ENCODE data around the gene DMAC2.
A peak's percentile ranks its signal among the peaks of the same experiment; 100 is the strongest.

DMAC2 gene

DNA sequence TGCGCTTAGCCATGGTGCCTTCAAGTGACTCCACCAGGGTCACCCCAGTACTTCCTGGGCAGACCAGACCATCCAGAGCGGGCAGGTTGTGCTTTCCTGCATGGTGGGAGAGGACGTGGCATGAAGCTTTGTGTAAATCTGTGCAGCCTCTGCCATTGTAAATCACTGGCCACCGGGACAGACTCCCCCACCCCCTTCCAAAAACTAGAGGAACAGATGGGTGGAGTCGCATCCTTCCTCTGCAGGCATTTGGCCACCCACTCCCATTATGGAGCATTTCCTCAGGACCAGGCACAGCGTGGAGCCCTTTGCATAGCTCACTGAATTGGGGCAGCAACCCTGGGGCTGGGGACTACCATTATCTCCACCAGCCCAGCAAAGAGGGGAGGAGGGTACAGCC, 33.9 kb downstream of the DMAC2 start:
- Mint-ChIP-seq H3K27ac (no peak overlapping the region), H3K4me1 (ENCODE audit: low read depth) (peaks cover 4% of the 10 kb centered on the region), H3K4me3 (no peak overlapping the region), H3K9me3 (no peaks in the 10 kb centered on the region), H3K36me3 (ENCODE audit: low read depth) (peaks cover 1% of the 10 kb centered on the region), H3K27me3 (ENCODE audit: low read depth) (no peaks in the 10 kb centered on the region)

DNA sequence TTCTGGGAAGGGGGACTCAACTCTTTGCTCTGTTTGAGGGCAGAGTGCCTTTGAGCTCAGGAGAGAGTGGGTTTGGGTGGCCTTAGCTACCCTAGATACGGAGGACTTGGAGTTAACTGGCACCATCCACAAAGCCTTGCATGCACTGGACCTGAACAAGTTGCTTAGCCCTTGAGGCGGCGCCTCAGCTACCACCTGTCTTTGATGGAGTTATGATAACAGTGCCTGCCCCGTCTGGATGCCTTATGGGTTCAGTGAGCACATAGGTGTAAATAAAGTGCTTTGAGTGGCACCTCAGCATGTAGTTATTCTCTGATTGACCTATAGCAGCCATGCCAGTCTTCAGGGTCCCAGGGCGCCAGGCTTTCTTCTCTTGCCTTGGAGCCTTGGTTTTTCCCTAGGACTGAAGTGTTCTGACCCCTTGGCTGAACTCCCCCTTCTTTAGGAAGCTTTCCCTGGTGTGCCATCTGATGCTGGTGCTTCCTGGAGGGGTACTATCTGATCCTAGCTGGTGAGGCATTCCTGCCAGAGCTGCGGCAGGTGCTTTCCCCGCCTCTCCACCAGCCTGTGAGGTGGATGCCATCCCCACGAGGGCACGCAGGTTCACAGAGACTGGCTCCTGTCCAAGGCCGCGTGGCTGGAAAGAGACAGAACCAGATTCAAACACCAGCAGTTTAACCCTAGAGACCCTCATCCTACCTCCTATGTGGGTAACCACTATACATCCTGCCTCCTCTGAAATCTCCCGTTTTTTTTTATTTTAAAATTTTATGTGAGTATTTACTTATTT, 36.3 kb downstream of the DMAC2 start:
- Mint-ChIP-seq H3K4me1 (ENCODE audit: low read depth) (peaks cover 13% of the 10 kb centered on the region), H3K36me3 (ENCODE audit: low read depth) (peaks cover 1% of the 10 kb centered on the region), H3K27ac (no peak overlapping the region)

DNA sequence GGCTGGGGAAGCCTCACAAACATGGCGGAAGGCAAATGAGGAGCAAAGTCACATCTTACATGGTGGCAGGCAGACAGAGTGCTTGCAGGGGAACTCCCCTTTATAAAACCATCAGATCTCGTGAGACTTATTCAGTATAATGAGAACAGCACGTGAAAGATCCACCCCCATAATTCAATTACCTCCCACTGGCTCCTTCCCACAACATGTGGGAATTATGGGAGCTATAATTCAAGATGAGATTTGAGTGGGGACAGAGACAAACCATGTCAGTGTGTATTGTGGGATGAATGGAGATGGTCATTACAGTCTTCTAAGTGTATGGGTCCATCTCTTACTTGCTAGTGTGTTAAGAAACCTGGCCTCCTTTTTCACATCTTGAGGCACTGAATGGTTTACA, 37.7 kb downstream of the DMAC2 start:
- Mint-ChIP-seq H3K27me3 (ENCODE audit: low read depth) (no peaks in the 10 kb centered on the region), H3K36me3 (ENCODE audit: low read depth) (peaks cover 3% of the 10 kb centered on the region), H3K4me1 (ENCODE audit: low read depth) (peaks cover 17% of the 10 kb centered on the region), H3K4me3 (no peak overlapping the region), H3K9me3 (no peaks in the 10 kb centered on the region), H3K27ac (no peak overlapping the region)

More for the DNA sequence above, 36.3 kb downstream of the DMAC2 start:
- Mint-ChIP-seq H3K4me3 (no peak overlapping the region), H3K9me3 (no peaks in the 10 kb centered on the region), H3K27me3 (ENCODE audit: low read depth) (no peaks in the 10 kb centered on the region)

DNA sequence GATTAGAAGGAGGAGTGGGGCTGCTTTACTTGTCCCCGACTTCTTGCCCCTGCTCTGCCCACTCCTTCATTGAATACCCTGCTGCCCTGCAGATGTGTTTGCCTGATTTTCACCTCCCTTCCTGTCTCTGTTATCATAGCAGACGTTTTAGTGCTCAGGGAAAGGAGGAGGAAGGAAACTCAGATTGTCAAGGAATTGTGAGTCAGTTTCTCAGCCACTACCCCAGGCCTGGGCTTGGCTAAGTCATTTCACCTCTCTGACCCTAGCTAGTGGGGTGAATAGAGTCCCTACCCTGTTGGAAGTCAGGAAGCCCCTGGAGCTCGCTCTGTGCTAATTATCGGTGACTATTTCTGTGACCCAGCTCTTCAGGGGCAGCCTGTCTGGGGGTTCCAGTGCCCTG, 38.2 kb downstream of the DMAC2 start:
- no peak overlapping the region for H3K4me3 Mint-ChIP-seq
- no peaks in the 10 kb centered on the region for H3K9me3 Mint-ChIP-seq
- no peaks in the 10 kb centered on the region for H3K27me3 Mint-ChIP-seq (ENCODE audit: low read depth)
- H3K4me1 Mint-ChIP-seq (ENCODE audit: low read depth) = peaks cover 17% of the 10 kb centered on the region
- H3K27ac Mint-ChIP-seq = no peak overlapping the region
- peaks cover 2% of the 10 kb centered on the region for H3K36me3 Mint-ChIP-seq (ENCODE audit: low read depth)

DNA sequence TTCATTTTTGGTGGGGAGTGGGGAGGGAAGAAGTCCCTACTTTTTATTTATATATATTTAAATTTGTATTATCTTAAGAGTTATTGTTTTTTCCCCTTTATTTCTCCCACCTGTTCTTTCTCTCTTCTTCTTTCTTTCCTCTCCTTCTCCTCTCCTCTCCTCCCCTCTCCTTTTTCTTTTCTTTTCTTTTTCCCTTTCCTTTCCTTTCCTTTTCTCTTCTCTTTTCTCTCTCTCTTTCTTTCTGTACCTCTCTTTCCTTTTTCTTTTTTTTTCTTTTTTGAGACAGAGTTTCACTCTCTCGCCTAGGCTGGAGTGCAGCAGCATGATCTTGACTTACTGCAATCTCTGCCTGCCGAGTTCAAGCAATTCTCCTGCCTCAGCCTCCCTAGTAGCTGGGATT, 40.2 kb downstream of the DMAC2 start:
- peaks cover 29% of the 10 kb centered on the region for H3K4me1 Mint-ChIP-seq (ENCODE audit: low read depth)
- no peaks in the 10 kb centered on the region for H3K27me3 Mint-ChIP-seq (ENCODE audit: low read depth)
- peak overlapping the region; percentile 42 for H3K27ac Mint-ChIP-seq
- H3K36me3 Mint-ChIP-seq (ENCODE audit: low read depth) = peaks cover 4% of the 10 kb centered on the region
- H3K9me3 Mint-ChIP-seq = no peaks in the 10 kb centered on the region
- H3K4me3 Mint-ChIP-seq = peak overlapping the region; percentile 64

DNA sequence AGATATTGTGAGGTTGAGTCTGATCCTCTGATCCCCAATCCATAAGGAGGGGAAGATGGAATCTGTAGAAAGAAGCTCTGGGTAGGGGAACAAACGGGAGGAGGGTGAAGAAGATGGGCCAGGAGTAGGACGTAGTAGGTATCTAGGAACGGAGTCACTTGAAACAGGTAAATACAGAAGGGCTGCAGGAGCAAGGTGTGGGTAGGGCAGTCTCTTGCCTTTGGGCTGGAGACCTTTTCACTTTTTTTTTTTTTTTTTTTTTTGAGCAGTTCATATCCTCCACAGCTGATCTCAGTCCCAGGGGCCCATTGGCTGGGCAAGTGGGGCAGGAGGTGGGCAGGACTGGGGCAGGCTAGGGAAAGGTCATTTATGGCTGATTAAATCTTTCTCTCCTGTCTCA, 40.6 kb downstream of the DMAC2 start:
- H3K4me3 Mint-ChIP-seq = peak overlapping the region; percentile 97
- no peaks in the 10 kb centered on the region for H3K9me3 Mint-ChIP-seq
- peaks cover 29% of the 10 kb centered on the region for H3K4me1 Mint-ChIP-seq (ENCODE audit: low read depth)

DNA sequence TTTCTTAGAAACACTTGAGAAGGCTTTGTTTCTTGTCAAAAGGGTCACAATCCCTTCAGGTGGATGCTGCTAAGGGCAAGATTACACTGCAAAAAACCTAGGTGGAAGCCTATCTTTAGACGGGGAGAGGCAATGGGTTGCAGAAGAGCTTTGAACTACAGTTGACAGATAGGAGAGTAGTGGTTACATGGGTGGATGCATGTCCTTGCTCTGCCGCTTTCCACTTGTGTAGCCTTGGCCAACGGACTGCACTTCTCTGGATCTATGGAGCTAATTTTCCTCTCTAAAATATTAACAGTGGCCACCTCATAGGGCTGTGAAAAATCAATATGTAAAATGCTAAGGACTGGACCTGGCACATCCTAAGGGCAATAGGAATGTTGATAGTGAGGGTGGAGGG, 41.1 kb downstream of the DMAC2 start:
- peak overlapping the region; percentile 97 for H3K4me3 Mint-ChIP-seq
- no peaks in the 10 kb centered on the region for H3K9me3 Mint-ChIP-seq
- H3K27ac Mint-ChIP-seq = peak overlapping the region; percentile 100
- no peaks in the 10 kb centered on the region for H3K27me3 Mint-ChIP-seq (ENCODE audit: low read depth)
- peaks cover 29% of the 10 kb centered on the region for H3K4me1 Mint-ChIP-seq (ENCODE audit: low read depth)
- peaks cover 4% of the 10 kb centered on the region for H3K36me3 Mint-ChIP-seq (ENCODE audit: low read depth)

More for the DNA sequence above, 40.6 kb downstream of the DMAC2 start:
- peaks cover 4% of the 10 kb centered on the region for H3K36me3 Mint-ChIP-seq (ENCODE audit: low read depth)
- H3K27ac Mint-ChIP-seq = peak overlapping the region; percentile 18
- H3K27me3 Mint-ChIP-seq (ENCODE audit: low read depth) = no peaks in the 10 kb centered on the region

DNA sequence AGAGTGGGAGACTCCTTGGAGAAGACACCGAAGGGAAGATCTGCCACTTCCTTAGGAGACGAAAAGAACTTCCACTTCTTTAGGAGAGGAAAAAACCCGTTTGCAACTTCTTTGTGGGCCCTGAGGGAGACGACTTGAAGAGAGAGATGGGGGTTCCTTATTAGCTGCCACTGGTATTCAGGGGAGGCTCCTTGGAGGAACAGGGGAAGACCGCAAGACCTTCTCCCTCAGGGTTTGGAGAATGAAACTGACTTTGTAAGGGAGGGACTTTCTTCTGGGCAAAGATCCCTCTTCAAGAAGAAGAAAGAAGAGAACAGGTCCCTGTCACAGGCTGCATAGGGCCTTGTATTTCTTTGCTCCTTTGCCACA, 41.7 kb downstream of the DMAC2 start:
- Mint-ChIP-seq H3K4me1 (ENCODE audit: low read depth) (peaks cover 29% of the 10 kb centered on the region), H3K9me3 (no peaks in the 10 kb centered on the region), H3K27ac (peak overlapping the region; percentile 100), H3K36me3 (ENCODE audit: low read depth) (peaks cover 4% of the 10 kb centered on the region), H3K4me3 (peak overlapping the region; percentile 97), H3K27me3 (ENCODE audit: low read depth) (no peaks in the 10 kb centered on the region)

DNA sequence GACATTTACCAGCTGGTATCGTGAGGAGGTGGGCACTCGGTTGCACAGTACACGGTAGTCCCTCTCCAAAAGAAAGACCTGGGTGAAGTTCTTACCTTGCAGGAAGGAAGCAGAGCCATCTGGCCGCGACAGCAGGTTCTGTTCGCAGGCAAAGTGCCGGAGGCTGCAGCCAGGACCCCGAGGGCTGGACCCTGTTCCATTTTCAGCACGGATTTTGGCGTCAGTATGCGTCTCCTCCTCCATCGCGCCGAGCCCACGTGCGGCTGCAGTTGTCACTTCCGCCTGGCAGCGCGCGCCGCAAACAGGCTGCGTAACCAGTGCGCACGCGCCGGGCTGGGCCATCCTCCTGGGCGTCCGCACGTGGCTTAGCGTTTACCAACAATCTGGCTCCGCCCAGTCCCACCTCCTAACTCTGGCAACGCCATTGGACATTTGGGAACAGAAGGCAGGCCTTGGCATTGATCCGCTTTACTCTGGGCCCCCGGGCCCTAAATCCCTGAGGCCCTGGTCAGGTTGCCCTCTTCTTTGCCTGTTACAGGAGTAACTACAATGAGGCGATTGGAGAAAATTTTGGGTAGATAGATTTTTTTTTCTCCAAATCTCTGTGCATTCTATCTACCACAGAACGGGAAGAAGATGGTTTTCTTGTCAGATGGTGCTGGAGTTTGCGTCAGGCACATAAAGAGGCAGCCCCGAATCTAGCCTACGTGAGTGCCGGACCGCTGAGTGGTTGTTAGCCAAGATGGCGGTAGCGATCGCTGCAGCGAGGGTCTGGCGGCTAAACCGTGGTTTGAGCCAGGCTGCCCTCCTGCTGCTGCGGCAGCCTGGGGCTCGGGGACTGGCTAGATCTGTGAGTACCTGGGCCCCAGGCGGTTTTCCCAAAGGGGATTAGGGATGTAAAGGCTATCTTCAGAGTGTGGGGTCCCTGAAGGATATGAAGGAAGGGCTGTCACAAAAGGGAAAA, 42.3 kb downstream of the DMAC2 start, which contains the start of the genes BCKDHA and EXOSC5:
Gene BCKDHA (plus strand): TSS at position 733 of the 964 bp plus-strand sequence. CDS start 10 bp downstream, at position 743.
Gene EXOSC5 (minus strand): TSS at position 274 of the 964 bp plus-strand sequence. CDS start 31 bp downstream, at position 243.
- Mint-ChIP-seq H3K4me3 (peak within 1 kb of the TSS; percentile 97), H3K4me1 (ENCODE audit: low read depth) (peaks cover 29% of the 10 kb centered on the region), H3K27me3 (ENCODE audit: low read depth) (no peaks in the 10 kb centered on the region), H3K36me3 (ENCODE audit: low read depth) (peaks cover 4% of the 10 kb centered on the region), H3K27ac (peak within 1 kb of the TSS; percentile 100), H3K9me3 (no peaks in the 10 kb centered on the region)

DNA sequence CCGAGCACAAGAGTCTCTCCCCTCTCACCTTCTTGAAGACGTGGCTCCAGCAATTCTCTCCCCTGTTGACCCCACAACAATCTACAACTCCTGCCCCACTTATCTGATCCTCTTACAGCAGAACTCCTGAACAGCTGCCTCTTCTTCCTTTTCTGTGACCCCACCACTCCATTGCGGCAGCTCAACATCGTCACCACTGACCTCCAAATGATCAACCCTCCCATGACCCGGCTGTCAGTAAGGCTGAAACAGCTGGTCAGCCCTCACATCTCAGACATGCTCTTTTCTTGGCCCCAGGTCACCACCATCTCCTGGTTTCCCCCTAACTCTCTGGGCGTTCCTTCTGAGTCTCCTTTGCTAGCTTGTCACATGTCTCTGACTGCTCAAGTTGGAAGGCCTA, 44.4 kb downstream of the DMAC2 start:
- H3K4me1 Mint-ChIP-seq (ENCODE audit: low read depth) = peaks cover 29% of the 10 kb centered on the region
- H3K4me3 Mint-ChIP-seq = peak overlapping the region; percentile 74
- no peaks in the 10 kb centered on the region for H3K27me3 Mint-ChIP-seq (ENCODE audit: low read depth)
- H3K36me3 Mint-ChIP-seq (ENCODE audit: low read depth) = peaks cover 9% of the 10 kb centered on the region
- H3K9me3 Mint-ChIP-seq = no peaks in the 10 kb centered on the region
- peak overlapping the region; percentile 67 for H3K27ac Mint-ChIP-seq

DNA sequence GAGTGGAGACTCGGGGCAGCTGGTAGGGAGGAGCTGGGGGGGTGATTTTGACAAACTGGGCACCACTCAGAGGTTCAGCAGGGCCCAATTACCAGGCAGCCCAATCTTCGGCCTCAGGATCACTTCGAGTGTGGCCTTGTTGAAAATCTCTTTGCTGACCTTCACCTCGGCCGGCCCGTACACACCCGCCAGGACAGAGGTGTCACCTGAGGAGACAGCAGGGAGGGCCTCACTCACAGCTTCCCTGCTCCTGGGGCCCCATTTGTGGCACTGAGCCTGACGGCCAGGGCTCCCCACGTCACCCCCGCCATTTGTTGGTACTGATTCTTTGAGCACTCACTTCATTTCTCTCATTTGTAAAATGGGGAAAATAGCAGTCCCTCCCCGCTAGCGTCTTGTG, 46.9 kb downstream of the DMAC2 start:
- H3K4me3 Mint-ChIP-seq = no peak overlapping the region
- no peaks in the 10 kb centered on the region for H3K9me3 Mint-ChIP-seq
- peaks cover 13% of the 10 kb centered on the region for H3K4me1 Mint-ChIP-seq (ENCODE audit: low read depth)
- H3K27ac Mint-ChIP-seq = no peak overlapping the region
- no peaks in the 10 kb centered on the region for H3K27me3 Mint-ChIP-seq (ENCODE audit: low read depth)
- peaks cover 9% of the 10 kb centered on the region for H3K36me3 Mint-ChIP-seq (ENCODE audit: low read depth)

DNA sequence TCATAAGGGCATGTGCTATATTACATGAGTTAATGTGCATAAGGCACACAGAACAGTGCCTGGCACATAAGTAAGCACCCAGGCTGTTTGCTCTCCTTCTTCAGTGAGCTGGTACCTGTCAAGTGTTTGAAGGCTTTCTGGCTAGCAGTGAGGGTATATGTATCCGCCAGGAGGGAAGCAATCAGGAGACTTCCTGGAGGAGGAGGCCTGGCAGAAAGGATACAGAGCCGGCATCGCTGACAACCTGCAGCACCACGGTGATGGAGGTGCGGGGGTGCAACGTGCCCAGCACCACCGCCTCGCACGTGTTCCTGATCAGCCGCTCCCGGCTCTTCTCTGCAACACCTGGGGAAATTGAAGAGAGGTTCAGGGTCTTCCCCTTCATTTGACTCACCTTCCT, 48.1 kb downstream of the DMAC2 start:
- Mint-ChIP-seq H3K36me3 (ENCODE audit: low read depth) (peaks cover 8% of the 10 kb centered on the region), H3K27ac (no peak overlapping the region), H3K4me3 (no peak overlapping the region), H3K27me3 (ENCODE audit: low read depth) (no peaks in the 10 kb centered on the region), H3K9me3 (no peaks in the 10 kb centered on the region), H3K4me1 (ENCODE audit: low read depth) (peaks cover 13% of the 10 kb centered on the region)

DNA sequence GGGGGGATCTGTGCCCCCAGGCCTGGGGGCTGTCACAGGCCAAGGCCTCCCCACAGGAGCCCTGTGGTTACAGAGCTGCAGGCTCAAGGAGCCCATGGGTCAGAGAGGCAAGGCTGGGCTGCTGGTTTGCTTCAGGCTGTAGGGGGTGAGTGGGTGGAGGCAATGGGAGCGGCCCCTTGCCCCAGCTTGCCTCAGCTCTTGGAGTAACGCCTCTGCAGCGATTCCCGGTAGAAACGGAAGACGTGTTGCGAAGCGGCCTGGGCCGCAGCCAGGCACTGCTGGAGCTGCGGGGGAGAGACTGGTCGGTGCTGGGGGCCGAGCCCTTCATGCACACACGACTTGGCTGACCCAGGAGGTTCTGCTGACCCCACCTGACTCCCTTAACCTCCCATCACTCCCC, 53.3 kb downstream of the DMAC2 start:
- Mint-ChIP-seq H3K4me1 (ENCODE audit: low read depth) (no peaks in the 10 kb centered on the region), H3K27me3 (ENCODE audit: low read depth) (no peaks in the 10 kb centered on the region), H3K27ac (no peak overlapping the region), H3K36me3 (ENCODE audit: low read depth) (peaks cover 2% of the 10 kb centered on the region), H3K4me3 (no peak overlapping the region), H3K9me3 (no peaks in the 10 kb centered on the region)

DNA sequence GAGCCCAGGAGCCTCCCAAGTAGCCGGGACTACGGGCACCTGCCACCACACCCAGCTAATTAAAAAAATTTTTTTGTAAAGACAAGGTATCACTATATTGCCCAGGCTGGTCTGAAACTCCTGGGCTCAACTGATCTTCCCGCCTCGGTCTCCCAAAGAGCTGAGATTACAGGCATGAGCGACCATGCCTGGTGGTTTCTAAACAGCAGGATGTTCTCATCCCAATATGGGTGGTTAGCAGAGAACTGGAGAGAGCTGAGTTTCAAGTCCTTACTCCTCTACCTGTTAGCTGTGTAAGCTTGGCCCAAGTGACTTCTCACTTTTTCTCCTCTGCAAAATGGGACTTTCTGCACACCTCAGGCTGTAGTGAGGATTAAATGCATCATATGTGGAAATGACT, 55.4 kb downstream of the DMAC2 start:
- no peak overlapping the region for H3K27ac Mint-ChIP-seq
- no peaks in the 10 kb centered on the region for H3K27me3 Mint-ChIP-seq (ENCODE audit: low read depth)
- H3K36me3 Mint-ChIP-seq (ENCODE audit: low read depth) = no peaks in the 10 kb centered on the region
- H3K9me3 Mint-ChIP-seq = no peaks in the 10 kb centered on the region
- H3K4me3 Mint-ChIP-seq = no peak overlapping the region
- no peaks in the 10 kb centered on the region for H3K4me1 Mint-ChIP-seq (ENCODE audit: low read depth)
